GM13977 (cell line): ENCODE measurements around the gene A4GNT.

Experiments
- DNase-seq: peaks from one replicate; pipeline ENCODE4 v3.0.0; 2012; ENCODE audit warnings: low spot score
- CTCF ChIP-seq: IDR thresholded peaks from 2 replicates; pipeline ENCODE4 v1.5.1; 2012; ENCODE audit warnings: mild to moderate bottlenecking, control low read depth; ENCODE audit not compliant: insufficient read depth; ENCODE audit errors: extremely low read depth, missing control alignments
- in situ Hi-C: fragments of 300-500 bp; cut with MboI; formaldehyde crosslinking; loops from one replicate; pipeline ENCODE4 v1.12.0; 2022; ENCODE audit warnings: low sequenced_read_pairs, low pct_unique_long_range_greater_than_20kb, mixed read lengths, inconsistent platforms; ENCODE audit not compliant: unreplicated experiment

The A4GNT gene

GRCh38 chr3:138136201-138136600 lies 4.0 kb upstream of the A4GNT start:
- no peak for TF ChIP-seq CTCF
- in situ Hi-C loops = no loop called here
- no peak for DNase-seq

- DNase-seq = no peak
- no peak for TF ChIP-seq CTCF
- in situ Hi-C loops = no loop called here
Measured at GRCh38 chr3:138135833-138136194, 3.6 kb upstream of the A4GNT start.

- TF ChIP-seq CTCF = no peak
- DNase-seq = no peak
- in situ Hi-C loops = no loop called here
Measured at GRCh38 chr3:138135146-138135832, 3.1 kb upstream of the A4GNT start.

GRCh38 chr3:138127636-138128365 lies 4.4 kb downstream of the A4GNT start:
- no peak for TF ChIP-seq CTCF

GRCh38 chr3:138125548-138126221 lies 6.5 kb downstream of the A4GNT start:
- no peak for TF ChIP-seq CTCF
- in situ Hi-C loops = no loop called here
- DNase-seq = no peak

More at GRCh38 chr3:138127636-138128365, 4.4 kb downstream of the A4GNT start:
- in situ Hi-C loops = no loop called here
- DNase-seq = no peak

GRCh38 chr3:138124706-138125355 lies 7.4 kb downstream of the A4GNT start:
- DNase-seq = no peak
- no peak for TF ChIP-seq CTCF
- in situ Hi-C loops = no loop called here
